HL-60 (cell line): ENCODE data around the gene CD82.
A peak's percentile ranks its signal among the peaks of the same experiment; 100 is the strongest.

Source experiments
- DNase-seq, 2 experiments: peaks; one replicate each; pipeline ENCODE4 v3.0.0-alpha.2; 2010 to 2020; ENCODE audit warnings: low read depth in 1 of 2, low spot score in 1 of 2
- H3K27ac ChIP-seq: fragments of 250-450 bp; sonication (Bioruptor Pico); replicated peaks from 2 replicates; pipeline ENCODE4 v1.5.1; 2020; ENCODE audit warnings: mild to moderate bottlenecking, moderate library complexity
- H3K27me3 ChIP-seq: fragments of 250-450 bp; sonication (Bioruptor Pico); 2 replicates; pipeline ENCODE4 v1.5.1; 2021; ENCODE audit warnings: mild to moderate bottlenecking, moderate library complexity; ENCODE audit not compliant: insufficient read depth, poor library complexity, severe bottlenecking
- H3K4me3 ChIP-seq: replicated peaks from 2 replicates; pipeline ENCODE4 v1.5.1; 2011; ENCODE audit warnings: mild to moderate bottlenecking, control low read depth, low read length; ENCODE audit not compliant: insufficient read depth
- GABPA ChIP-seq: IDR thresholded peaks from 2 replicates; pipeline ENCODE4 v1.6.1; 2012; ENCODE audit warnings: low read depth
- POLR2AphosphoS5 ChIP-seq: IDR thresholded peaks from 2 replicates; pipeline ENCODE4 v1.6.1; 2012; ENCODE audit warnings: low read depth
- SPI1 ChIP-seq: IDR thresholded peaks from 2 replicates; pipeline ENCODE4 v1.6.1; 2012; ENCODE audit warnings: low read depth, mild to moderate bottlenecking, borderline replicate concordance
- TF ChIP-seq, protein P1 (sequence below): IDR thresholded peaks from one replicate; pipeline ENCODE4 v1.5.1; 2011; ENCODE audit warnings: low read length, control low read depth, inconsistent platforms; ENCODE audit not compliant: insufficient read depth
- TF ChIP-seq, protein P2 (sequence below): IDR thresholded peaks from 2 replicates; pipeline ENCODE4 v1.6.1; 2012; ENCODE audit warnings: low read depth; ENCODE audit not compliant: insufficient replicate concordance

The CD82 gene

DNA sequence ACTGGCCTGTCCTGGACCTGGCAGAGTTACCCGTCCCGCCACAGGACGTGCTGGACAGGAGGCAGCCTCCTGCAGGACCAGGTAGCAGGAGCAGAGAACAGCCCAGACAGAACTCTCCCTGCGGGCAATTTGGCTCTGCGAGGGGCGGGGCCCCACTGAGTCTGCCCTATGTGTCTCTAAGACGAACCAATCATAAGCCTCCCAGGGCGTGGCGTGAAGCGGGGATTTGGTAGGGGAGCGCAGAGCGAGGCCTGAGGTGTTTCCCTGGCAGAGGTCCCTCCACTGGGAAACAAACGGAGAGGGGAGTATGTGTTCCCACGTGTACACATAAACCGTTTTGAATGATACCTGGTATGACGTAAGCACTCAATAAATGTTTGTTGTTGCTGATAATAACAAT lies 7.4 kb downstream of the CD82 start:
- no peak for TF ChIP-seq GABPA
- TF ChIP-seq, protein P1, sequence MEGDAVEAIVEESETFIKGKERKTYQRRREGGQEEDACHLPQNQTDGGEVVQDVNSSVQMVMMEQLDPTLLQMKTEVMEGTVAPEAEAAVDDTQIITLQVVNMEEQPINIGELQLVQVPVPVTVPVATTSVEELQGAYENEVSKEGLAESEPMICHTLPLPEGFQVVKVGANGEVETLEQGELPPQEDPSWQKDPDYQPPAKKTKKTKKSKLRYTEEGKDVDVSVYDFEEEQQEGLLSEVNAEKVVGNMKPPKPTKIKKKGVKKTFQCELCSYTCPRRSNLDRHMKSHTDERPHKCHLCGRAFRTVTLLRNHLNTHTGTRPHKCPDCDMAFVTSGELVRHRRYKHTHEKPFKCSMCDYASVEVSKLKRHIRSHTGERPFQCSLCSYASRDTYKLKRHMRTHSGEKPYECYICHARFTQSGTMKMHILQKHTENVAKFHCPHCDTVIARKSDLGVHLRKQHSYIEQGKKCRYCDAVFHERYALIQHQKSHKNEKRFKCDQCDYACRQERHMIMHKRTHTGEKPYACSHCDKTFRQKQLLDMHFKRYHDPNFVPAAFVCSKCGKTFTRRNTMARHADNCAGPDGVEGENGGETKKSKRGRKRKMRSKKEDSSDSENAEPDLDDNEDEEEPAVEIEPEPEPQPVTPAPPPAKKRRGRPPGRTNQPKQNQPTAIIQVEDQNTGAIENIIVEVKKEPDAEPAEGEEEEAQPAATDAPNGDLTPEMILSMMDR = no peak
- no peak for TF ChIP-seq SPI1
- TF ChIP-seq, protein P2, sequence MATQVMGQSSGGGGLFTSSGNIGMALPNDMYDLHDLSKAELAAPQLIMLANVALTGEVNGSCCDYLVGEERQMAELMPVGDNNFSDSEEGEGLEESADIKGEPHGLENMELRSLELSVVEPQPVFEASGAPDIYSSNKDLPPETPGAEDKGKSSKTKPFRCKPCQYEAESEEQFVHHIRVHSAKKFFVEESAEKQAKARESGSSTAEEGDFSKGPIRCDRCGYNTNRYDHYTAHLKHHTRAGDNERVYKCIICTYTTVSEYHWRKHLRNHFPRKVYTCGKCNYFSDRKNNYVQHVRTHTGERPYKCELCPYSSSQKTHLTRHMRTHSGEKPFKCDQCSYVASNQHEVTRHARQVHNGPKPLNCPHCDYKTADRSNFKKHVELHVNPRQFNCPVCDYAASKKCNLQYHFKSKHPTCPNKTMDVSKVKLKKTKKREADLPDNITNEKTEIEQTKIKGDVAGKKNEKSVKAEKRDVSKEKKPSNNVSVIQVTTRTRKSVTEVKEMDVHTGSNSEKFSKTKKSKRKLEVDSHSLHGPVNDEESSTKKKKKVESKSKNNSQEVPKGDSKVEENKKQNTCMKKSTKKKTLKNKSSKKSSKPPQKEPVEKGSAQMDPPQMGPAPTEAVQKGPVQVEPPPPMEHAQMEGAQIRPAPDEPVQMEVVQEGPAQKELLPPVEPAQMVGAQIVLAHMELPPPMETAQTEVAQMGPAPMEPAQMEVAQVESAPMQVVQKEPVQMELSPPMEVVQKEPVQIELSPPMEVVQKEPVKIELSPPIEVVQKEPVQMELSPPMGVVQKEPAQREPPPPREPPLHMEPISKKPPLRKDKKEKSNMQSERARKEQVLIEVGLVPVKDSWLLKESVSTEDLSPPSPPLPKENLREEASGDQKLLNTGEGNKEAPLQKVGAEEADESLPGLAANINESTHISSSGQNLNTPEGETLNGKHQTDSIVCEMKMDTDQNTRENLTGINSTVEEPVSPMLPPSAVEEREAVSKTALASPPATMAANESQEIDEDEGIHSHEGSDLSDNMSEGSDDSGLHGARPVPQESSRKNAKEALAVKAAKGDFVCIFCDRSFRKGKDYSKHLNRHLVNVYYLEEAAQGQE = no peak
- TF ChIP-seq POLR2AphosphoS5 = no peak
- DNase-seq = no peak
- Histone ChIP-seq H3K4me3 (no peak overlapping the region), H3K27ac (no peak overlapping the region), H3K27me3 (no peaks in the 10 kb centered on the region)

DNA sequence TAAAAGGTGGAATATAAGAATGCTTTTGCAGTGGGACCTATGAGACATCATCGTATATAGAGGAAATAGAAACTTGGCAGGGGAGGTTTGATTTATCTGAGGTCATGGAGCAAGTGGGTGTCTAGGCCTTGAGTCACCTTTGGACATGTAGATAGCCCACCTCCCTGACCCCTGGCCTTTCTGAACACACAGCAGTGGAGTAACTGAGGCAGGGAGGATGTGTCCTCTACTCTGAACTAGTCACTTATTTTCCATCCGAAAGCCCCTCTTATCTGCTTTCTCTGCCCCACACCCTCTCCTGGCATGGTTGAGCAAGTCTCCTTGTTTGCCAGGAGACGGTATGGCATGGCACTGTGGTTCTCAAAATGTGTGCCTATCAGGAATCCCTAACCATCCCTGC lies 7.9 kb downstream of the CD82 start:
- no peak for TF ChIP-seq GABPA
- TF ChIP-seq POLR2AphosphoS5 = no peak
- TF ChIP-seq, protein P2 = no peak
- TF ChIP-seq, protein P1 = no peak
- Histone ChIP-seq H3K27ac (peak overlapping the region; percentile 77; the same call in 1 of the 2 replicates), H3K27me3 (no peaks in the 10 kb centered on the region), H3K4me3 (no peak overlapping the region)
- DNase-seq = no peak

DNA sequence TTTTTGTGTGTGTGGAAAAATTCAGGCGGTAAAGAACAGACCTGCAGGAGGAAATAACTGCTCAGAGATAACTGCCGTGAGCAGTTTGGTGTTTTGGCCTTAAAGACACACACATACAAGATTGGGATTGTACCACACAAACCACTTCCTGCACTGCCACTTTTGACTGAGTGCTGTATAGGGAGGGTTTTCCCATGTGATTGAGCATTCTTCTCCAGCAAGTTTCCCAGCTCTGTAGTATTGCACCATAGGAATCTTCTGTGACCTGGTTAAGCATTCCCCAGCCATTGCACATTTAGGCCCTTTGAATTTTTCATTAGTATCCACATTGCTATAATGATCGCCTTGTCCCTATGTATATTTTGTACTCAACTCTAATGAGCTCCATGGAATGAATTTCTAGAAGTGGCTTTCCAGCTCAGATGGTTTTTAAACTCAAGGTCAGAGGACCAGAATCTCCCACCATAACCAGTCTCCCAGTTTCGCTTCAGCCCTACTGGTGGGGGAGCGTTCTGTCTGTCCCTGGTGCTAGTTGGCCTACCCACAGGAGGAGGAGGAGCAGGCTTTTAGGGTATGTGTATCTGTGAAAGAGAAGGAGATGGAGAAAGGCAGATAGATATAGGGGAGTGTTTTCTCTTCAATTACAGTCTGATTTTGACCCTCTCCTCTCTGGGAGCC lies 9.3 kb downstream of the CD82 start:
- peak overlapping the region; percentile 77 for H3K27ac ChIP-seq
- peak in 1 of 2 experiments; percentile 68 for DNase-seq
- TF ChIP-seq POLR2AphosphoS5 = peak; percentile 57
- TF ChIP-seq, protein P1 = no peak
- no peak for TF ChIP-seq GABPA
- TF ChIP-seq, protein P2 = no peak
- peak; percentile 15; the same call in 1 of the 2 replicates for TF ChIP-seq SPI1

More for the DNA sequence above, 9.3 kb downstream of the CD82 start:
- Histone ChIP-seq H3K27me3 (no peaks in the 10 kb centered on the region), H3K4me3 (no peak overlapping the region)
